ES-I3 (cell line): Measurements from ENCODE around the gene RUNDC1.

Source experiments
- H3K36me3 ChIP-seq: 2 replicates; pipeline ENCODE4 v1.6.1; 2013; ENCODE audit warnings: mild to moderate bottlenecking, low read length, control low read depth, moderate library complexity; ENCODE audit not compliant: insufficient read depth
- H3K4me1 ChIP-seq: 2 replicates; pipeline ENCODE4 v1.6.1; 2013; ENCODE audit warnings: mild to moderate bottlenecking, control low read depth, low read length; ENCODE audit not compliant: insufficient read depth
- H3K9ac ChIP-seq: 2 replicates; pipeline ENCODE4 v1.6.1; 2013; ENCODE audit warnings: low read depth, mild to moderate bottlenecking, low read length, moderate library complexity
- H3K9me3 ChIP-seq: 2 replicates; pipeline ENCODE4 v1.6.1; 2013; ENCODE audit warnings: mild to moderate bottlenecking, low read length, moderate library complexity; ENCODE audit not compliant: control insufficient read depth, insufficient read depth

The RUNDC1 gene

GRCh38 chr17:43033948-43034881, 53.9 kb downstream of the RUNDC1 start:
- Histone ChIP-seq H3K4me1 (peaks cover 39% of the 10 kb centered on the region), H3K9me3 (no peaks in the 10 kb centered on the region), H3K36me3 (no peaks in the 10 kb centered on the region), H3K9ac (peak overlapping the region; percentile 26; the same call in 1 of the 2 replicates)

DNA sequence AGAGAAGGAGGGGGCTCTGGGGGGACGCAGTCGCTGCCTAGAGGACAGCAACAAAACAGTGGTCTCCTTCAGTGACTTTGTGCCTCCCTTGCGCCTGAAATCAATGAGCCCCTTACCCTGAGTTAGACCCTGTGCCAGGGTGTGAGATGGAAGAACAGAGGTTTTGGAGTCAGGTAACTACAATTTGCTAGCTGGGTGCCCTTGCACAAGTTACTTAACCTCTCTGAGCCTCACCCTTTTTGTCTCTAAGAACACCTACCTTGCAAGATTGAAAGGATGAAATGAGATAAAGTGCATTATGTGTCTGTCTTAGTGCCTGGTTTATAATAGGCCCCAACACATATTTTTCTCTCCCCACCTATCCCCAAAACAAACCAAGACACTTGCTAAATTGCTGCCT, 54.5 kb downstream of the RUNDC1 start:
- Histone ChIP-seq H3K9me3 (no peaks in the 10 kb centered on the region), H3K9ac (no peak overlapping the region), H3K4me1 (peaks cover 39% of the 10 kb centered on the region), H3K36me3 (no peaks in the 10 kb centered on the region)

DNA sequence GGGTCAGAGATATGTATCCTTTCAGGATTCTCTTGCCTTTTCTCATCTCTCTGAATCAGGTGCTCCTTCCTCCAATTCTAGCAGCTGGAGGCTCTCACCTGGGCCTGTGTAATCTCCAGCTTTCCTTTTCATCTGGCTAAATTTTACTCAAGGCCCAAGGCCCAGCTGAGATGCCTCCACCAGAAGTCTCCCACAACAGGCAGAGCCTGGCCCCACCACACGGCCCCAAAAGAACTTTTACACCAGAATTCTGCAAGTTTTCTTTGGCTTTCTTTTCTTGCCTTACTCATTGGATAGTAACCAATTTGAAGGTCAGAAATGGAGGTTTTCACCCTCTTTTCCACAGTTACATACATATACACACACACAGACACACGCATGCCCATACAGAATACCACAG, 59.3 kb downstream of the RUNDC1 start:
- Histone ChIP-seq H3K9me3 (no peaks in the 10 kb centered on the region), H3K36me3 (no peaks in the 10 kb centered on the region), H3K9ac (no peak overlapping the region), H3K4me1 (peaks cover 48% of the 10 kb centered on the region)

DNA sequence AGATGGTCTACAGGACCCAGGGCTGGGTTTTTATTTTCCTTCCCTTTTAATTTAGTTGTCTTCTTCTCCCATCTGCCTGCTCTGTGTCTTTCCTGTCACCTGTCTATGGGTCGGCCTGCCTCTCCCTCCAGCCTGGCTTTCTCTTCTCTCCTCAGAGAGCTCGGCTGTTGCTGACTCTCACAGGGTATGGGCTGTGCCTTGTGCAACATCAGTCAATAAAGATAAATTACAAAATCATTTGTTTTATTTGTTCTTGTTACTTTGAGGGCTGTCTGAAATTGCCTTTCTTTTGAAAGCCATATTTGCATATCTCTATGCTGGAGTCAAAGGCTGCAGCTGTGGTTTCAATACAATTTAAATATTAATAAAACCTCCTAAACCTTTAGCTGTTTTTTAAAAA, 60.3 kb downstream of the RUNDC1 start:
- Histone ChIP-seq H3K4me1 (peaks cover 37% of the 10 kb centered on the region), H3K36me3 (peaks cover 3% of the 10 kb centered on the region; the same call in 1 of the 2 replicates), H3K9me3 (no peaks in the 10 kb centered on the region), H3K9ac (no peak overlapping the region; the same call in 1 of the 2 replicates)

DNA sequence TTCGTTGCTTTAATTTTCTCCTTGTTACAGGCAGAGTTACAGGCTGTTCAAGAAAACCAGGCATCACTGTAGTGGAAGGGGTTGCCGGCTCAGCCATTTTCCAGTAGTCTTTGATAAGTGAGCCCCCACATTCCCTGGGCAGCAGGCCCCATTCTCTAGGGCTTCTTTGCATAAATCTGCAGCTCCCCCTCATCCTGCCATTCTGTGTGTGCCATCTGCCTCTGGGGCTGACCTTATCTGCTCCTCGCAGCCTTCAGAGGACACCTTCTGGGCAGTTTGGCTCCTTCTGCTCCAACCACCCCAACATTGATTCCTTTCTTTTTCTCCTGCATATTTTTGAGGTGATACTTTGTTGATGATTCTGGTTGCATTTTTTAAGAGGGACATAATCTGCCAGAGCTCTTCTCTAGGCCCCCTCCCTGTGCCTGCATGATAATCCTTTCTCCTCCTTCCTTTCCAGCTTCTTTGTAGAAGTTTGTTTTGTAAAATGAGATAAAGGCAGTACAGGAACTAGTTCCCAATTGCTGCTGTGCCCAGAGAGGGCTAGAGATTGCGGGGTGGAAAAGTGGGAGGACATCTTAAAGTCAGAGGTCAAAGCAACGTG, 61.8 kb downstream of the RUNDC1 start:
- H3K9ac ChIP-seq, result no peak overlapping the region

More for the DNA sequence above, 61.8 kb downstream of the RUNDC1 start:
- Histone ChIP-seq H3K9me3 (no peaks in the 10 kb centered on the region), H3K4me1 (peaks cover 29% of the 10 kb centered on the region), H3K36me3 (peaks cover 3% of the 10 kb centered on the region; the same call in 1 of the 2 replicates)
